Neural progenitor cell (in vitro differentiated cells): Measurements from ENCODE around the gene NASP.

ENCODE experiments used
- CTCF ChIP-seq: fragments of 200-600 bp; sonication (generic); IDR thresholded peaks from 2 replicates; pipeline ENCODE4 v1.5.1; 2017; ENCODE audit warnings: antibody characterized with exemption, mild to moderate bottlenecking
- EZH2phosphoT487 ChIP-seq: fragments of 200-600 bp; sonication (generic); IDR thresholded peaks from 2 replicates; pipeline ENCODE4 v1.6.1; 2017; ENCODE audit warnings: antibody characterized with exemption

GRCh38 chr1:45550401-45551351 lies 33.2 kb upstream of the NASP start, which contains the start of gene AKR1A1:
- TF ChIP-seq EZH2phosphoT487: no peak
- TF ChIP-seq CTCF: peak; percentile 7
